ENCODE data around the gene CACNG4.

The CACNG4 gene

DNA sequence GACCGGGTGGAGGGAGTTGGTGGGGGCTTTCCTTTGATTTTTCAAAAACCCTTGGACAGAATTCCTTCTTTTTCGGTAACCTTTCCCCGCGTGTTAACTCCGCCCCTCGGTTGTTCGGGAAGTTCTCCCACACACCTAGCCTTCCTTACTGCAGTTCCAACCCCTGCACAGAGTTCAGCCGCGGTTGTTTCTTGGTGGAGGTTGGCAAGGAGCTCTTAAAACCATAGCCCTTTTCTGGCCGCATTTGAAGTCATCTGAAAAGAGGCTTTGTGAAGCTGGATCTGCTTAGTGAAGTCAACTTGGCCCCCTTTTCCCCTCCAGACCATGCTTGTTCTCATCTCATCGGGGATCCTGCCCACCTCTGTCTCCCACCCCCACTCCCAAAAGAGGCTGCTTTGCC is 1.8 kb downstream of the CACNG4 start:
- DNase-seq: no peak
- Histone ChIP-seq H3K9me3 (ENCODE audit: severe bottlenecking) (no peaks in the 10 kb centered on the region), H3K4me3 (ENCODE audit: low read depth, low read length) (peak overlapping the region; percentile 75), H3K27ac (peak overlapping the region; percentile 16), H3K27me3 (ENCODE audit: insufficient read depth, low read depth, severe bottlenecking) (peaks cover 6% of the 10 kb centered on the region), H3K36me3 (peaks cover 6% of the 10 kb centered on the region)
- TF ChIP-seq, protein P1, sequence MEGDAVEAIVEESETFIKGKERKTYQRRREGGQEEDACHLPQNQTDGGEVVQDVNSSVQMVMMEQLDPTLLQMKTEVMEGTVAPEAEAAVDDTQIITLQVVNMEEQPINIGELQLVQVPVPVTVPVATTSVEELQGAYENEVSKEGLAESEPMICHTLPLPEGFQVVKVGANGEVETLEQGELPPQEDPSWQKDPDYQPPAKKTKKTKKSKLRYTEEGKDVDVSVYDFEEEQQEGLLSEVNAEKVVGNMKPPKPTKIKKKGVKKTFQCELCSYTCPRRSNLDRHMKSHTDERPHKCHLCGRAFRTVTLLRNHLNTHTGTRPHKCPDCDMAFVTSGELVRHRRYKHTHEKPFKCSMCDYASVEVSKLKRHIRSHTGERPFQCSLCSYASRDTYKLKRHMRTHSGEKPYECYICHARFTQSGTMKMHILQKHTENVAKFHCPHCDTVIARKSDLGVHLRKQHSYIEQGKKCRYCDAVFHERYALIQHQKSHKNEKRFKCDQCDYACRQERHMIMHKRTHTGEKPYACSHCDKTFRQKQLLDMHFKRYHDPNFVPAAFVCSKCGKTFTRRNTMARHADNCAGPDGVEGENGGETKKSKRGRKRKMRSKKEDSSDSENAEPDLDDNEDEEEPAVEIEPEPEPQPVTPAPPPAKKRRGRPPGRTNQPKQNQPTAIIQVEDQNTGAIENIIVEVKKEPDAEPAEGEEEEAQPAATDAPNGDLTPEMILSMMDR (IDR thresholded peaks at IDR 0.05; ENCODE audit: low read depth, low read length): no peak

- H3K27ac ChIP-seq: no peak overlapping the region
- H3K36me3 ChIP-seq: peaks cover 6% of the 10 kb centered on the region
- TF ChIP-seq, protein P1 (IDR thresholded peaks at IDR 0.05; ENCODE audit: low read depth, low read length): no peak
- H3K27me3 ChIP-seq (ENCODE audit: insufficient read depth, low read depth, severe bottlenecking): peaks cover 6% of the 10 kb centered on the region
- H3K9me3 ChIP-seq (ENCODE audit: severe bottlenecking): no peaks in the 10 kb centered on the region
- DNase-seq: peak; percentile 65
- 0 out of 2 replicates have a peak overlapping the region, but pooled peaks have one; percentile 75 for H3K4me3 ChIP-seq (ENCODE audit: low read depth, low read length)
Observed at GRCh38 chr17:66966704-66967418, 2.4 kb downstream of the CACNG4 start.

DNA sequence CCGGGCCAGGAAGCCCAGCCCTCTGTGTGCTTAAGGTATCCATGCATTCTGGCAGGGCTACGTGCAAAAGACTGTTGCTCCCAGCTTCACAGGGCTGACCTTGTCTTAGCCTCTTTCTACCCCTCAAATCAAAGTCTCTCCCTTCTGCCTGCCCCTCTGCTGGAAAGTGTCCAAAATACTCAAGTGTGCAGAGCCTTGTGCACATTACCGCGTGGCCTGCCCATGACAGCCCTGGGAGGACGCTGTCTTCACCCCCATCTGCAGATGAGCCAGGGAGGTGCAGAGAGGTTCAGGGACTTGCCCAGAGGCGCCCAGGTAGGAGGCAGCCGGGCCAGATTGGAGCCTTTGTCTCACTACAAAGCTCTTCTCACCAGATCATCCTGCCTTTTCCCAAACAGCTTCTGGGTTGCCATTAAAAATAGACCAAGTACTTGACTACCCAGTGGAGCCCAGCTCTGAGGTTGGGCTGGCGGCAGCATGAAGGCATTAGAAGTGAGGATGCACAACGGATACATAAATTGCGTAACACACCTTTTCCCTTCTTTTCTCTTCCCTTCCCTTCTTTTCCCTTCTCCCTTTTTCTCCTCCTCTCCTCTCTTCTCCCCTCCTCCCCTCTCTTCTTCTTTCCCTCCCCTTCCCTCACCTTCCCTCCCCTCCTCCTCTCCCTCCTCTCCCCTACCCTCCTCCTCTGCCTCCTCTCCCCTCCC is 3.5 kb downstream of the CACNG4 start:
- peaks cover 6% of the 10 kb centered on the region for H3K27me3 ChIP-seq (ENCODE audit: insufficient read depth, low read depth, severe bottlenecking)
- H3K36me3 ChIP-seq: peaks cover 6% of the 10 kb centered on the region
- H3K9me3 ChIP-seq (ENCODE audit: severe bottlenecking): no peaks in the 10 kb centered on the region
- no peak for DNase-seq
- H3K4me3 ChIP-seq (ENCODE audit: low read depth, low read length): no peak overlapping the region
- H3K27ac ChIP-seq: no peak overlapping the region
- TF ChIP-seq, protein P1 (IDR thresholded peaks at IDR 0.05; ENCODE audit: low read depth, low read length): no peak

- no peak for DNase-seq
- H3K4me3 ChIP-seq (ENCODE audit: low read depth, low read length): no peak overlapping the region
- H3K27me3 ChIP-seq (ENCODE audit: insufficient read depth, low read depth, severe bottlenecking): peaks cover 6% of the 10 kb centered on the region
- no peak overlapping the region for H3K27ac ChIP-seq
- H3K9me3 ChIP-seq (ENCODE audit: severe bottlenecking): no peaks in the 10 kb centered on the region
- TF ChIP-seq, protein P1 (IDR thresholded peaks at IDR 0.05; ENCODE audit: low read depth, low read length): no peak
- peaks cover 6% of the 10 kb centered on the region for H3K36me3 ChIP-seq
Observed at GRCh38 chr17:66968916-66969315, 4.4 kb downstream of the CACNG4 start.

DNA sequence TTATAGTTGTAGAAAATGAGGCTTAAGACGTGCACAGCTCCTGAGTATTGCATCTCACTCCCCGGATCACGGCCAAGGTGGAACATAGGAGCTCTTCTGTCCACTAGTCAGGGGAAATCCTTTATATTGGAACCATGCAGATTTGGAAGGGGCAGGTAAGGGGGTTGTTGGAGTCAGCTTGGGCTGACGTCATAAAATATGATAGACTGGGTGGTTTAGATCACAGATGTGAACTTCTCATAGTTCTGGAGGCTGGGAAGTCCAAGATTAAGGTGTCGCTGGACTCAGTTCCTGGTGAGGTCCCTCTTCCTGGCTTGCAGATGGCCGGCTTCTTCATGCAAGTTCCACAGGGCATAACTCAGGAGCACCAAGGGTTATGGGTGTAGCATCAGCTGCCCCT is 5.6 kb downstream of the CACNG4 start:
- TF ChIP-seq, protein P1 (IDR thresholded peaks at IDR 0.05; ENCODE audit: low read depth, low read length): no peak
- no peak for DNase-seq
- H3K27me3 ChIP-seq (ENCODE audit: insufficient read depth, low read depth, severe bottlenecking): peaks cover 6% of the 10 kb centered on the region
- no peak overlapping the region for H3K4me3 ChIP-seq (ENCODE audit: low read depth, low read length)
- no peak overlapping the region for H3K27ac ChIP-seq
- no peaks in the 10 kb centered on the region for H3K9me3 ChIP-seq (ENCODE audit: severe bottlenecking)
- peaks cover 6% of the 10 kb centered on the region for H3K36me3 ChIP-seq
